Fibroblast of skin of right biceps (primary cell): Measurements from ENCODE around the gene COQ7.

ENCODE experiments used
- DNase-seq: peaks from one replicate; pipeline ENCODE4 v3.0.0-alpha.2; 2013

The COQ7 gene

DNA sequence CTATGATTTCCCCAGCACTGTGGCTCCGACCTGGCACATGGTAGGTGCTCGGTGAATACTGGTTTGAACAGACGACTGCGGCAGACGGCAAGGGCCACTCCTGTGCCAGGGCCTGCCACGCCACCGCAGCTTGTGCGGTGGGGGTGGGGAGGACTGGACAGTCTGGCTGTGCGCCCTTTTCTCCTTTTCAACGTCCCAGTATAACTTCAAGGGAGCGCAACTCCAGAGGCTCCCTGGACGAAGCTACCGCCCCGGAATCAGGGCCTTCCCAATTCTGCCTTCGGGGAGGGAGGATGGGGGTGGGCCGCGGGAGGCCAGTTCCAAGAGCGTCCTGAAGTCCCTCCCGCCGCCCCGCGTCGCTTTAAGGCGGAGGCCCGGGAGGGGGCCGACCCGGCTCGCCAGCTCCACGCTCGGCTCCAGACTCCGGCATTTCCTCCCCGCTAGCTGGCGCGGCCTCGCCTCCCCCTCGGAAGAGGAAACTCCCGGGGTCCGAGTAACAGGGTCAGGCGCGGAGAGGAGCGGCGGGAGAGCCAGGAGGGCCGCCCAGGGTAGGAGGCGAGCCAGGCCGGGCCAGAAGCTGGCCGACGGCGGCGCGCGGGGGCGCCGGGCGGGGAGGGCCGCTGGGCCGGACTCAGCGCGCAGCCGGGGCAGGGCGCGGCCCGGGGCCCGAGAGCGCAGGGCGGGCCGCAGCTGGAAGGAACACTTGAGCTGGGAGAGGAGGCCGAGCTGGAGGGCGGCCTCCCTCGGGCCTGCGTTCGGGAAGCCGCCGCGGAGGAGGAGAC lies 46.4 kb downstream of the COQ7 start, which contains the start of gene ITPRIPL2:
Gene ITPRIPL2 (plus strand): TSS at position 388 of the 782 bp plus-strand sequence. CDS start 498 bp downstream, outside the sequence.
- peak; percentile 91 for DNase-seq

- DNase-seq: peak; percentile 70
Observed at GRCh38 chr16:19114359-19115147, 47.1 kb downstream of the COQ7 start.

DNA sequence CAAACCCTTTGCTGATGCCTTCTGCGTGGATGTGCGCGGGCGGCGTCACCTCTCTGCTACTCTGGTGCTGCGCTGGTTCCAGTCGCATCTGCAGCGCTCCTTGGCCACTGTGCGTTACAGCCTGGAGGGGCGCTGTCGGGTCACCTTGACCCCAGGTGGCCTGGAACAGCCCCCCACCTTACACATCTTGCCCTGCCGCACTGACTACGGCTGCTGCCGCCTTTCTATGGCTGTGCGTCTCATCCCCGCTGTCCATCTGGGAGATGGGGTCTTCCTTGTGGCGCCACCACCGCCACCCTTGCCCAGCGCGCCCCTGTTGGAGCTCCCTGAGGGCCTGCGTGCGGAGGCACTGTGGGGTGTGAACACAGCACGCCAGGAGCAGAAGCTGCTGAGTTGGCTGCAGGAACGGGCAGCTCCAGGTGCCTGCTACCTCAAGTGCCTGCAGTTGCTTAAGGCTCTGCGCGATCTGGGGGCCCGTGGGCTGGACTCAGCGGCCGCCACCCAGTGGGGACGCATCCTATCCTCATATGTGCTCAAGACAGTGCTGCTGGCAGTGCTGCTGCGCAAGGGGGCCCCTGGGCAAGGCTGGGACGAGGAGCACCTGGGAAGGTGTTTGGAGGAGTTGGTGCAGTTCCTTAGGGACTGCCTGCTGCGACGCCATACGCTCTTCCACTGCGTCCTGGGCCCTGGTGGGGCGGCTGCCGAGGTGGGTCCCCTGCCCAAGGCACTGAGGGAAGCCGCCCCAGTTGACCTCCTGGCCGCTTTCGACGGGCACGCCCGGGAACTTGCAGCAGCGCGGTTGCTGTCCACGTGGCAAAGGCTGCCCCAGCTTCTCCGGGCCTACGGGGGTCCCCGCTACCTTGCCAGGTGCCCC lies 48.0 kb downstream of the COQ7 start:
- DNase-seq: no peak

DNA sequence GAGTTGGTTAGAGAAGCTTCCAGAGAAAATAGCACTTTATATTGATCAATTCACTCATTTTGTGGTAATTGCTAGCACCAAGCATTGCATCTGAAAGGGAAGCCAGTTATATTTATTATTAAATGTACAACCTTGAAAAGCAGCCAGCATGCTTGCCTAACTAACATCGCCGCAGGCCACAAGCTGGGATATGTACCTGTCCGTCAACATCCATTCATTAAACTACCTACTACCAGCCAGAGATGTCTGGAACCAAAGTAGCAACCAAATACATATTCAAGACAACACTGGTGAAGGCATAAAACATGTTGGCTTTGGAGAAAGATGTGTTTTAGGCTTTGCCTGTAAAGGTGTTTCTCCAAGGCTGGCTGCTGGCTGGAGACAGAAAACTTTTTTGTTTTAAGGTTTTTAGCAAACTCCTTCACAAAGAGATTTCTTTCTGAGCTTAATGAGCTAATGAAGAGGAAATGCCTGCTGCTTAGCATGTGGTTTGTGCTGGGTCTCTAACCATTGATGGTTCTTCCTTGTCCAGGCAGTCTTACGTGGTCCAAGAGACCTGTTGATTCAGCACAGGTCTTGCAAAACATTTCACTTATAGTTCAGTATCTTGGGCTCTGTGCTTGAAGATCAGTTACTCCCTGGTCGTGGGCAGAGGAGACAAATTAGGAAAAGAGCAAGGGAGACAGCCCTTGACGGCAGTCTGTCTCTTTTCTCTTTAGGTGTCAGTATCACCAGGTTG lies 49.5 kb downstream of the COQ7 start:
- DNase-seq: no peak

GRCh38 chr16:19118938-19119431 lies 51.6 kb downstream of the COQ7 start:
- peak; percentile 88 for DNase-seq

- DNase-seq: peak; percentile 84
Observed at GRCh38 chr16:19119564-19119963, 52.1 kb downstream of the COQ7 start.

DNA sequence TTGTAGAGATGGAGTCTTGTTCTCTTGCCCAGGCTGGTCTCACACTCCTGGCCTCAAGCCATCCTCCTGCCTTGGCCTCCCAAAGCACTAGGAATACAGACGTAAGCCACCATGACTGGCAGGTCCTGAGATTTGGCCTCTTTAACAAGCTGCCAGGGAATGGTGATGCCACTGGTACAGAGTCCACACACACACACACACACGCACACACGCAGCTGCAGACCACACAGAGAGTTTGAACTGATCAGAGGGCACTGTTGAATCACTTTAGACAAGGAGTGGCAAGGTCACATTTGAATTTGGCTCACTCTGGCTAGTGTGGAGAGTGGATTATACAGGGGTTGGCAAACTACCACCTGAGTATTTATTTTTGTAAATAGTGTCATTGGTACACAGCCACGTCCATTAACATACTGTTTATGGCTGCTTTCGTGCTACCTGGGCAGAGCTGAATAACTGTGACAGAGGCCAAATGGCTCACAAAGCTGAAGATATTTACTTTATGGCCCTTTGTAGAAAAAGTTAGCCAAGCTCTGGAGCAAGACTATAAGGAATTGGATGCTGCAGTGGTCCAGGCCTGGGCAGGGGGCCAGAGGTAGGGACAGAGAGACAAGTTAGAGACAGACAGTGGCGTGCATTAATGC lies 56.2 kb downstream of the COQ7 start:
- no peak for DNase-seq

- DNase-seq: no peak
Observed at GRCh38 chr16:19126300-19126699, 58.9 kb downstream of the COQ7 start.

DNA sequence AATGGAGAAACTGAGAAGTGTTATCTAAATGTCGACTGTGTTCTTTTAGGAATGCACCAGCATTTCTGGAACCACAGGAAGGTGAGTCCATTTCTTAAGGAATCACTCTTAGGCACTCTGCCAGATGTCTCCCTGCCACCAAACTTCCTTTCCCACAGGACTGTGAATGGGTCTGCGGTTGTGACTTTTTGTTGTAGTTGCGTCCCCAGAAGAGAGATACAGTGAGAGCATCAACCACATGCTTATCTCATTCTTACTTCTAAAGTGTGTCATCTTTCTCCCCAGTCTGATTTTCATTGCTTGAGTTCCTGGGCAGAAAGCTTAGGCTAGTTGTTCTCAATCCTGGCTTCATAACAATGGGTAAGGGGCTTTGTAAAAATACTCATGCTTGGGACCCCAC lies 59.8 kb downstream of the COQ7 start:
- no peak for DNase-seq

DNA sequence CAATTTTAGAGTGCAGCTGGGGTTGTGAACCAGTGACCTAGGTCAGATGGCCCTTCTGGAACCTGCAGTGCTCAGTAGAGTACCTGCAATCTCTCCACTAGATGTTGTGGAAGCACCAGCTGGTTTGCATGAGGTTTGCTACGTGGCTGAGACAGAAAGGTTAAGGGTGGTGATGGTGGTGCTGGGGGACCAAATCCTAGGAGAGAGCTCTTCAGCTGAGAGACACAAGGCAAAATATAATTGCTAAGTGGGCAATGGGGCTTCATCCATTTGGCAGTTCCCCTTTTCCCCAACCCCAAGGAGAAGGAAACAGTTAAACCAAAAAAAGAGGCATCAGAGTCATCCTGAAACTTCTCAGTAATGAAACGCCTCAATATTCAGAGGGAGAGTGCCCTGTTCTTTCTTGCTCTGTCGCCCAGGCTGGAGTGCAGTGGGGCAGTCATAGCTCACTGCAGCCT lies 60.3 kb downstream of the COQ7 start:
- DNase-seq: no peak

GRCh38 chr16:19128454-19129200 lies 61.2 kb downstream of the COQ7 start:
- no peak for DNase-seq
